Activated T-helper 2 cell treated with anti-CD3 and anti-CD28 coated beads, Interferon-gamma antibody, Interleukin-2, Interleukin-4, amounts not matched to agents 10 μg/mL and 5 μg/mL and 100 μg/mL, durations not matched to agents 14 hours and 24 hours and 36 hours (primary cell): ENCODE results near the gene HSD17B12. TPM values are rescaled to one million over a fixed set of nuclear protein-coding genes. Genes with fewer than 3 reads are reported as not detected.

ENCODE experiments used
- DNase-seq: peaks from one replicate; pipeline ENCODE4 v3.0.0; 2021; ENCODE audit warnings: low spot score
- H3K27ac Mint-ChIP-seq: one replicate; pipeline ENCODE4 v1.8.0; 2021; ENCODE audit warnings: mixed read lengths
- H3K27me3 Mint-ChIP-seq: one replicate; pipeline ENCODE4 v1.8.0; 2021; ENCODE audit warnings: low read depth, mixed read lengths
- H3K36me3 Mint-ChIP-seq: one replicate; pipeline ENCODE4 v1.8.0; 2021; ENCODE audit warnings: low read depth, mixed read lengths
- H3K4me1 Mint-ChIP-seq: one replicate; pipeline ENCODE4 v1.8.0; 2021; ENCODE audit warnings: low read depth, mixed read lengths
- H3K4me3 Mint-ChIP-seq: one replicate; pipeline ENCODE4 v1.8.0; 2021; ENCODE audit warnings: low read depth, mild to moderate bottlenecking, moderate library complexity, mixed read lengths
- H3K9me3 Mint-ChIP-seq: one replicate; pipeline ENCODE4 v1.8.0; 2021; ENCODE audit warnings: mixed read lengths
- intact Hi-C: fragments of 100-400 bp; cut with micrococcal nuclease; formaldehyde crosslinking; loops from one replicate; pipeline ENCODE4 v1.15.1; 2023
- total RNA-seq: library from RNA; stranded (reverse); gene quantifications from 2 replicates; pipeline ENCODE4 v1.2.3, GENCODE V29; 2022

Gene HSD17B12
- total RNA-seq, 1 donor from 2014 or later, result 81.3 TPM

GRCh38 chr11:43789700-43790443 is 109.3 kb downstream of the HSD17B12 start:
- Mint-ChIP-seq H3K9me3 (peaks cover 13% of the 10 kb centered on the region), H3K4me3 (no peak overlapping the region), H3K4me1 (peaks cover 1% of the 10 kb centered on the region), H3K36me3 (peaks cover 23% of the 10 kb centered on the region), H3K27ac (no peak overlapping the region), H3K27me3 (no peaks in the 10 kb centered on the region)
- no peak for DNase-seq
- intact Hi-C loops, result no loop called here

- Mint-ChIP-seq H3K9me3 (peaks cover 8% of the 10 kb centered on the region), H3K36me3 (peaks cover 19% of the 10 kb centered on the region), H3K27me3 (no peaks in the 10 kb centered on the region), H3K4me3 (no peak overlapping the region), H3K27ac (no peak overlapping the region), H3K4me1 (peaks cover 1% of the 10 kb centered on the region)
- intact Hi-C loops, result no loop called here
- no peak for DNase-seq
Observed at GRCh38 chr11:43790444-43790794, 109.9 kb downstream of the HSD17B12 start.

- intact Hi-C loops, result no loop called here
- Mint-ChIP-seq H3K36me3 (peaks cover 22% of the 10 kb centered on the region), H3K27me3 (no peaks in the 10 kb centered on the region), H3K4me1 (no peaks in the 10 kb centered on the region), H3K27ac (no peak overlapping the region), H3K4me3 (no peak overlapping the region), H3K9me3 (no peaks in the 10 kb centered on the region)
- no peak for DNase-seq
Observed at GRCh38 chr11:43797337-43797736, 116.8 kb downstream of the HSD17B12 start.

- intact Hi-C loops, result no loop called here
- Mint-ChIP-seq H3K27ac (no peak overlapping the region), H3K36me3 (peaks cover 22% of the 10 kb centered on the region), H3K27me3 (no peaks in the 10 kb centered on the region), H3K4me3 (no peak overlapping the region), H3K4me1 (no peaks in the 10 kb centered on the region), H3K9me3 (no peaks in the 10 kb centered on the region)
- no peak for DNase-seq
Observed at GRCh38 chr11:43797866-43798265, 117.3 kb downstream of the HSD17B12 start.

- Mint-ChIP-seq H3K27me3 (no peaks in the 10 kb centered on the region), H3K4me3 (no peak overlapping the region), H3K9me3 (peaks cover 3% of the 10 kb centered on the region), H3K36me3 (peaks cover 39% of the 10 kb centered on the region), H3K4me1 (no peaks in the 10 kb centered on the region), H3K27ac (no peak overlapping the region)
- DNase-seq, result no peak
- intact Hi-C loops, result no loop called here
Observed at GRCh38 chr11:43802509-43802908, 122.0 kb downstream of the HSD17B12 start.

GRCh38 chr11:43803766-43804165 is 123.2 kb downstream of the HSD17B12 start:
- intact Hi-C loops, result no loop called here
- no peaks in the 10 kb centered on the region for H3K27me3 Mint-ChIP-seq
- no peak overlapping the region for H3K4me3 Mint-ChIP-seq
- H3K9me3 Mint-ChIP-seq, result peaks cover 3% of the 10 kb centered on the region
- H3K27ac Mint-ChIP-seq, result no peak overlapping the region
- H3K36me3 Mint-ChIP-seq, result peaks cover 37% of the 10 kb centered on the region
- H3K4me1 Mint-ChIP-seq, result no peaks in the 10 kb centered on the region
- DNase-seq, result no peak

- Mint-ChIP-seq H3K9me3 (peaks cover 3% of the 10 kb centered on the region), H3K4me1 (no peaks in the 10 kb centered on the region), H3K4me3 (no peak overlapping the region), H3K27me3 (no peaks in the 10 kb centered on the region), H3K27ac (no peak overlapping the region), H3K36me3 (peaks cover 23% of the 10 kb centered on the region)
- intact Hi-C loops, result no loop called here
- DNase-seq, result no peak
Observed at GRCh38 chr11:43806976-43807375, 126.4 kb downstream of the HSD17B12 start.

GRCh38 chr11:43810929-43811596 is 130.5 kb downstream of the HSD17B12 start:
- intact Hi-C loops, result no loop called here
- Mint-ChIP-seq H3K36me3 (peaks cover 16% of the 10 kb centered on the region), H3K4me1 (no peaks in the 10 kb centered on the region), H3K27me3 (no peaks in the 10 kb centered on the region), H3K4me3 (no peak overlapping the region), H3K9me3 (no peaks in the 10 kb centered on the region), H3K27ac (no peak overlapping the region)
- DNase-seq, result no peak

GRCh38 chr11:43812471-43812870 is 131.9 kb downstream of the HSD17B12 start:
- DNase-seq, result no peak
- H3K4me3 Mint-ChIP-seq, result no peak overlapping the region
- no peak overlapping the region for H3K27ac Mint-ChIP-seq
- H3K36me3 Mint-ChIP-seq, result peaks cover 20% of the 10 kb centered on the region
- H3K27me3 Mint-ChIP-seq, result no peaks in the 10 kb centered on the region
- H3K4me1 Mint-ChIP-seq, result no peaks in the 10 kb centered on the region
- intact Hi-C loops, result no loop called here
- no peaks in the 10 kb centered on the region for H3K9me3 Mint-ChIP-seq

- Mint-ChIP-seq H3K27ac (no peak overlapping the region), H3K27me3 (no peaks in the 10 kb centered on the region), H3K4me1 (no peaks in the 10 kb centered on the region), H3K4me3 (no peak overlapping the region), H3K9me3 (no peaks in the 10 kb centered on the region), H3K36me3 (peaks cover 52% of the 10 kb centered on the region)
- intact Hi-C loops, result no loop called here
- DNase-seq, result no peak
Observed at GRCh38 chr11:43818220-43818619, 137.7 kb downstream of the HSD17B12 start.

- H3K4me3 Mint-ChIP-seq, result no peak overlapping the region
- no peaks in the 10 kb centered on the region for H3K27me3 Mint-ChIP-seq
- H3K27ac Mint-ChIP-seq, result no peak overlapping the region
- intact Hi-C loops, result no loop called here
- H3K4me1 Mint-ChIP-seq, result no peaks in the 10 kb centered on the region
- no peaks in the 10 kb centered on the region for H3K9me3 Mint-ChIP-seq
- H3K36me3 Mint-ChIP-seq, result peaks cover 57% of the 10 kb centered on the region
- no peak for DNase-seq
Observed at GRCh38 chr11:43819926-43820325, 139.4 kb downstream of the HSD17B12 start.

GRCh38 chr11:43823316-43823715 is 142.8 kb downstream of the HSD17B12 start:
- H3K36me3 Mint-ChIP-seq, result peaks cover 34% of the 10 kb centered on the region
- DNase-seq, result no peak
- H3K4me3 Mint-ChIP-seq, result no peak overlapping the region
- no peaks in the 10 kb centered on the region for H3K27me3 Mint-ChIP-seq
- H3K4me1 Mint-ChIP-seq, result no peaks in the 10 kb centered on the region
- no peak overlapping the region for H3K27ac Mint-ChIP-seq
- no peaks in the 10 kb centered on the region for H3K9me3 Mint-ChIP-seq
- intact Hi-C loops, result no loop called here

- no peaks in the 10 kb centered on the region for H3K9me3 Mint-ChIP-seq
Observed at GRCh38 chr11:43823851-43824250, 143.3 kb downstream of the HSD17B12 start.

More at GRCh38 chr11:43823851-43824250, 143.3 kb downstream of the HSD17B12 start:
- Mint-ChIP-seq H3K36me3 (peaks cover 34% of the 10 kb centered on the region), H3K27ac (no peak overlapping the region), H3K27me3 (no peaks in the 10 kb centered on the region), H3K4me3 (no peak overlapping the region), H3K4me1 (no peaks in the 10 kb centered on the region)
- intact Hi-C loops, result no loop called here
- DNase-seq, result no peak
